GM19351 (cell line): ENCODE results near the gene MYMX.
"Not testable (repeated sequence)": the region's sequence is repeated elsewhere in the genome, so short reads cannot be mapped to it uniquely, and the experiment has no call there.

ENCODE experiments used
- ATAC-seq: cut with Tn5 transposase; IDR thresholded peaks from one replicate; pipeline ENCODE4 v1.9.1; 2021; ENCODE audit warnings: mild to moderate bottlenecking, moderate library complexity; ENCODE audit not compliant: unreplicated experiment

Gene MYMX

DNA sequence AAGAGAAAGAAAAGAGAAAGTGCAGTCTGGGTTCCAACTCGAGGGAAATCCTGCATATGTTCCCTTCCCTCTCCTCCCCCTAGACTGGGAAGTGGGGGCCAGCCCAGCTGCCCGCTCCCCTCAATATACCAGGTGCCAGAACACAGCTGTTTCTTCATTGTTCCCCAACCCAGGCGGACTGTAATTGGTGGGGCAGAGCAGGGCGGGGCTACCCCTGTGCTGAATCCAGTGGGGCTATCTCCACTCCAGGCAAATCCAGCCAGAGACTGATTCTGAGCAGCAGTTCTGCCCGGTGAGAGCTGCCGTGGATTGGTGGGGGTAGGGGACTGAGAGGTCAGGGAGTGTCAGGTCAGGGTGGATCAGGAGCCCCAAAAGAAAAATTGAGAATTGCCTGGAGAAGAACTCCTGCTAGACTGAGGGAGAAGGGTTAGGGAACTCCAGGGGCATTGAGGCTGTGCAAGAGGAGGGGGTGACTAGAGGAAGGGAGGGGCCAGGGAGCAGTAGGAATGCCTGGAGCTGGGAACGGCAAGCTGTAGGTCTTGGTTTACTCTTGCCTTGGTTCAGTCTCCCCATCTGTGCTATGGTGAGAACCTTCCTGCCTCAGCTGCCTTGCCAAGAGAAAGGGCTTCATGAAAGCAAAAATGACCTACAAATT is at the start of gene MYMX:
Gene MYMX, plus strand, starts transcription at position 250 of the 655 bp plus-strand sequence. CDS start 546 bp downstream, outside the sequence.
- no peak for ATAC-seq

- ATAC-seq, result no peak
These were observed 49.2 kb upstream of the MYMX start for GRCh38 chr6:44167567-44167966.

GRCh38 chr6:44169154-44169553 is 47.6 kb upstream of the MYMX start:
- ATAC-seq, result no peak

- ATAC-seq, result no peak
These were observed 46.7 kb upstream of the MYMX start for GRCh38 chr6:44169886-44170570.

- no peak for ATAC-seq
These were observed 44.7 kb upstream of the MYMX start for GRCh38 chr6:44171899-44172546.

GRCh38 chr6:44172731-44173500 is 43.8 kb upstream of the MYMX start:
- ATAC-seq, result peak; percentile 80

- no peak for ATAC-seq
These were observed 40.5 kb upstream of the MYMX start for GRCh38 chr6:44176130-44176761.

GRCh38 chr6:44176762-44177509 is 39.8 kb upstream of the MYMX start:
- peak; percentile 46 for ATAC-seq

GRCh38 chr6:44177691-44178423 is 38.9 kb upstream of the MYMX start:
- no peak for ATAC-seq

- ATAC-seq, result no peak
These were observed 38.2 kb upstream of the MYMX start for GRCh38 chr6:44178424-44179071.

DNA sequence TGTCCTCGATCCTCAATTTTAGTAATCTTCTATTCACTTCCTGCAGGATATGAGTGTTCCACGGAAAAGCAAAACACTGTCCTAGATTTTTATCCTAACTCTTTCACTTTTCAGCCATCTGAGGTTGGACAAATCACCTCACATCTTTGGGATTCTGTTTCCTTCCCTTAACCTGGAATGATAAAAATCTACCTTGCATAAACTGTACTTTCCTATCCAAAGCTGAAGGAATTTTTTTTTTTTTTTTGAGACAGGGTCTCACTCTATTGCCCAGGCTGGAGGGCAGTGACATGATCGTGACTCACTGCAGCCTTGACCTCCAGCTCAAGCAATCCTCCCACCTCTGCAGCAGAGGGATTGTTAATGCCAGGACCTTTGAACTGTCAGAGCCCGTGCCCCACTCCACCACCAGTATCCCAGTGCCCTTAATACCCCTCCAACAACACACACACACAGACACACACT is 37.6 kb upstream of the MYMX start:
- no peak for ATAC-seq

- no peak for ATAC-seq
These were observed 37.1 kb upstream of the MYMX start for GRCh38 chr6:44179648-44180047.

DNA sequence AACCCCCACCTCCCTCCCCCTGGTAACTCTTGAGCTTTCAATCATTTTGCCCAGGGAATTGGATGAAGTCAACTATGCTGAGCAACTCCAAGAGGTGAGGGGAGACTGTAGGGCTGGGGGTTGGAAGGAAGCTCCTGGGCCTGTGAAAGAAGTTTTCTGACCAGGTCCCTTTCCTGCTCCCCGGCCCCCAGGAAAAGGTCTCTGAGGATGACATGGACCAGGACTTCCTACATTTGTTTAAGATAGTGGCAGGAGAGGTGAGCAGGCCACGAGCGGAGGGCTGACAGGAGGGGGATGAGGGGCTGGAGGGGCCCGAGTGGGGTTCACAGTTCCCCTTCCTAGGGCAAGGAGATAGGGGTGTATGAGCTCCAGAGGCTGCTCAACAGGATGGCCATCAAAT is 36.3 kb upstream of the MYMX start:
- no peak for ATAC-seq

- no peak for ATAC-seq
These were observed 35.8 kb upstream of the MYMX start for GRCh38 chr6:44180886-44181285.

DNA sequence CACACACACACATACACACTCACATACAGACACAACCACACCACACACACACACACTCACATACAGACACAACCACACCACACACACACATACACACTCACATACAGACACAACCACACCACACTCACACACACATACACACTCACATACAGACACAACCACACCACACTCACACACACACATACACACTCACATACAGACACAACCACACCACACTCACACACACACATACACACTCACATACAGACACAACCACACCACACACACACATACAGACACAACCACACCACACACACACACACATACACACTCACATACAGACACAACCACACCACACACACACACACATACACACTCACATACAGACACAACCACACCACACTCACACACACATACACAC is 34.9 kb upstream of the MYMX start:
- not testable (repeated sequence) for ATAC-seq

GRCh38 chr6:44182911-44183390 is 33.8 kb upstream of the MYMX start:
- ATAC-seq, result no peak

GRCh38 chr6:44183783-44184182 is 32.9 kb upstream of the MYMX start:
- no peak for ATAC-seq

GRCh38 chr6:44185356-44185755 is 31.4 kb upstream of the MYMX start:
- not testable (repeated sequence) for ATAC-seq
